Measurements from ENCODE around the gene HDAC6. TPM values are rescaled to one million over a fixed set of nuclear protein-coding genes. Genes with fewer than 3 reads are reported as not detected.

The HDAC6 gene
- total and polyA plus RNA-seq, 2 donors (not counting 3 experiments of a cell fraction or from before 2014, with no cell fraction given): 43.7 to 58.4 TPM

GRCh38 chrX:48802089-48802904 is 430 bp downstream of the HDAC6 start:
- no peaks in the 10 kb centered on the region for H4K20me1 ChIP-seq (replicated peaks; ENCODE audit: control insufficient read depth, extremely low read depth, insufficient read depth, low read length)
- no TSS peak for BruUV-seq (replicated peaks)
- no peaks in the 10 kb centered on the region for H3K36me3 ChIP-seq (ENCODE audit: control insufficient read depth in 2 of 2, extremely low read depth in 1 of 2, insufficient read depth in 2 of 2, low read length in 2 of 2)
- H3K9ac ChIP-seq (replicated peaks; ENCODE audit: extremely low read depth, insufficient read depth, low read length): peak overlapping the region; percentile 94
- dilution Hi-C loops (cut with MboI; ENCODE audit: extremely low pct_ligation_motif_present, low sequenced_read_pairs): no loop called here
- H3K4me2 ChIP-seq (ENCODE audit: insufficient read depth, low read length): peak overlapping the region; percentile 45
- H3K79me2 ChIP-seq (ENCODE audit: control insufficient read depth, insufficient read depth, low read length): no peaks in the 10 kb centered on the region
- H3K4me1 ChIP-seq (ENCODE audit: control insufficient read depth, extremely low read depth, insufficient read depth, low read length): peaks cover 4% of the 10 kb centered on the region
- ChIA-PET CTCF (interaction anchor here (0.5 to 1.0 kb wide), 2 partner anchors 89 to 156 kb away, joined by 3 read pairs; no protein-coding TSS in a partner anchor), POLR2A (interaction anchor here (1.0 kb wide), 1 partner anchor 65 kb away, joined by 5 read pairs; no protein-coding TSS in a partner anchor)
- TF ChIP-seq MAX (IDR thresholded peaks at IDR 0.05; ENCODE audit: insufficient read depth, insufficient read length) (no peak), FOS (IDR thresholded peaks at IDR 0.05; ENCODE audit: borderline replicate concordance, insufficient read depth, low read length) (no peak), POLR2A (IDR thresholded peaks at IDR 0.05; ENCODE audit: low read depth, low read length) (peak; percentile 41), EZH2 (IDR thresholded peaks at IDR 0.05; ENCODE audit: borderline replicate concordance, low read depth, low read length, severe bottlenecking) (no peak), GATA2 (IDR thresholded peaks at IDR 0.05; ENCODE audit: insufficient read depth, insufficient read length, low read depth, low read length) (no peak), JUN (IDR thresholded peaks at IDR 0.05; ENCODE audit: borderline replicate concordance, insufficient read depth, insufficient read length, low read depth) (no peak), MYC (IDR thresholded peaks at IDR 0.05; ENCODE audit: low read depth, low read length) (no peak), POLR2AphosphoS5 (IDR thresholded peaks at IDR 0.05; ENCODE audit: insufficient read depth, low read depth, low read length) (peak; percentile 38)
- TF ChIP-seq, protein P1, sequence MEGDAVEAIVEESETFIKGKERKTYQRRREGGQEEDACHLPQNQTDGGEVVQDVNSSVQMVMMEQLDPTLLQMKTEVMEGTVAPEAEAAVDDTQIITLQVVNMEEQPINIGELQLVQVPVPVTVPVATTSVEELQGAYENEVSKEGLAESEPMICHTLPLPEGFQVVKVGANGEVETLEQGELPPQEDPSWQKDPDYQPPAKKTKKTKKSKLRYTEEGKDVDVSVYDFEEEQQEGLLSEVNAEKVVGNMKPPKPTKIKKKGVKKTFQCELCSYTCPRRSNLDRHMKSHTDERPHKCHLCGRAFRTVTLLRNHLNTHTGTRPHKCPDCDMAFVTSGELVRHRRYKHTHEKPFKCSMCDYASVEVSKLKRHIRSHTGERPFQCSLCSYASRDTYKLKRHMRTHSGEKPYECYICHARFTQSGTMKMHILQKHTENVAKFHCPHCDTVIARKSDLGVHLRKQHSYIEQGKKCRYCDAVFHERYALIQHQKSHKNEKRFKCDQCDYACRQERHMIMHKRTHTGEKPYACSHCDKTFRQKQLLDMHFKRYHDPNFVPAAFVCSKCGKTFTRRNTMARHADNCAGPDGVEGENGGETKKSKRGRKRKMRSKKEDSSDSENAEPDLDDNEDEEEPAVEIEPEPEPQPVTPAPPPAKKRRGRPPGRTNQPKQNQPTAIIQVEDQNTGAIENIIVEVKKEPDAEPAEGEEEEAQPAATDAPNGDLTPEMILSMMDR (IDR thresholded peaks at IDR 0.05; ENCODE audit: extremely low read depth in 1 of 2, insufficient read depth in 1 of 2, low read depth in 1 of 2, low read length in 2 of 2): peak in 1 of 2 donors; percentile 2
- peak; percentile 87 for DNase-seq (ENCODE audit: low read depth, low spot score)
- FAIRE-seq: no peak
- no peaks in the 10 kb centered on the region for H3K9me1 ChIP-seq (replicated peaks; ENCODE audit: control insufficient read depth, extremely low read depth, insufficient read depth, low read length)
- H3K4me3 ChIP-seq (replicated peaks in 1 of 3; ENCODE audit: insufficient read depth in 1 of 3, low read depth in 1 of 3, low read length in 3 of 3): peak overlapping the region; percentile 57 to 75 (median 58)
- H3K27ac ChIP-seq (ENCODE audit: insufficient read depth, low read depth, low read length): peak overlapping the region; percentile 87
- no peaks in the 10 kb centered on the region for H3K27me3 ChIP-seq (ENCODE audit: control insufficient read depth in 2 of 2, insufficient read depth in 2 of 2, low read length in 2 of 2)
- peak overlapping the region; percentile 66 for H2AFZ ChIP-seq (ENCODE audit: low read depth, low read length)
- no peaks in the 10 kb centered on the region for H3K9me3 ChIP-seq (replicated peaks; ENCODE audit: control insufficient read depth, insufficient read depth, low read length)
- intact Hi-C loops (cut with micrococcal nuclease): no loop called here
